Central memory CD8-positive, alpha-beta T cell (primary cell): ENCODE measurements around the gene KANK3.
"Not testable (repeated sequence)": the region's sequence is repeated elsewhere in the genome, so short reads cannot be mapped to it uniquely, and the experiment has no call there.

Experiments
- ATAC-seq: fragments of 150-1000 bp; cut with Tn5 transposase; replicated peaks from 2 replicates; pipeline ENCODE4 v1.10.0; 2022; ENCODE audit warnings: mild to moderate bottlenecking, moderate FRiP score, moderate number of reproducible peaks; ENCODE audit not compliant: poor library complexity, severe bottlenecking; ENCODE audit errors: extremely low read depth
- DNase-seq, 2 donors: peaks; one replicate each; pipeline ENCODE4 v3.0.0; 2021; ENCODE audit warnings: low spot score in 2 of 2
- H3K27ac Mint-ChIP-seq: one replicate; pipeline ENCODE4 v1.8.0; 2022; ENCODE audit warnings: low read depth, mild to moderate bottlenecking, moderate library complexity, mixed read lengths
- H3K27me3 Mint-ChIP-seq: one replicate; pipeline ENCODE4 v1.8.0; 2022; ENCODE audit warnings: mixed read lengths
- H3K36me3 Mint-ChIP-seq: one replicate; pipeline ENCODE4 v1.8.0; 2022; ENCODE audit warnings: mild to moderate bottlenecking, moderate library complexity, mixed read lengths; ENCODE audit not compliant: insufficient read depth
- H3K4me1 Mint-ChIP-seq: one replicate; pipeline ENCODE4 v1.8.0; 2022; ENCODE audit warnings: mixed read lengths
- H3K4me3 Mint-ChIP-seq: one replicate; pipeline ENCODE4 v1.8.0; 2022; ENCODE audit warnings: mild to moderate bottlenecking, moderate library complexity, mixed read lengths
- H3K9me3 Mint-ChIP-seq: one replicate; pipeline ENCODE4 v1.8.0; 2022; ENCODE audit warnings: mixed read lengths

The KANK3 gene

GRCh38 chr19:8384569-8384968 is 41.5 kb upstream of the KANK3 start:
- ATAC-seq, DNase-seq, H3K9me3 Mint-ChIP-seq, H3K36me3 Mint-ChIP-seq, H3K27me3 Mint-ChIP-seq, H3K27ac Mint-ChIP-seq, H3K4me3 Mint-ChIP-seq, H3K4me1 Mint-ChIP-seq: not testable (repeated sequence)

GRCh38 chr19:8379156-8379891 is 36.3 kb upstream of the KANK3 start:
- not testable (repeated sequence) for H3K36me3 Mint-ChIP-seq, H3K4me1 Mint-ChIP-seq, H3K27ac Mint-ChIP-seq, DNase-seq, H3K27me3 Mint-ChIP-seq, ATAC-seq, H3K4me3 Mint-ChIP-seq, H3K9me3 Mint-ChIP-seq

GRCh38 chr19:8377598-8377997 is 34.5 kb upstream of the KANK3 start:
- H3K4me3 Mint-ChIP-seq, result no peak overlapping the region
- H3K27ac Mint-ChIP-seq, result no peak overlapping the region
- H3K4me1 Mint-ChIP-seq, result no peaks in the 10 kb centered on the region
- ATAC-seq (no peak), DNase-seq (no peak)
- no peaks in the 10 kb centered on the region for H3K27me3 Mint-ChIP-seq
- no peaks in the 10 kb centered on the region for H3K36me3 Mint-ChIP-seq
- no peaks in the 10 kb centered on the region for H3K9me3 Mint-ChIP-seq

GRCh38 chr19:8376373-8376974 is 33.4 kb upstream of the KANK3 start:
- H3K4me3 Mint-ChIP-seq, H3K9me3 Mint-ChIP-seq, H3K27ac Mint-ChIP-seq, H3K27me3 Mint-ChIP-seq, DNase-seq, H3K4me1 Mint-ChIP-seq, H3K36me3 Mint-ChIP-seq, ATAC-seq: not testable (repeated sequence)

- H3K27me3 Mint-ChIP-seq, H3K27ac Mint-ChIP-seq, H3K4me1 Mint-ChIP-seq, H3K9me3 Mint-ChIP-seq, ATAC-seq, H3K4me3 Mint-ChIP-seq, DNase-seq, H3K36me3 Mint-ChIP-seq: not testable (repeated sequence)
These were observed 32.7 kb upstream of the KANK3 start for GRCh38 chr19:8375766-8376165.

GRCh38 chr19:8373867-8374813 is 31.1 kb upstream of the KANK3 start:
- DNase-seq (no peak), ATAC-seq (no peak)
- Mint-ChIP-seq H3K4me3 (no peak overlapping the region), H3K27me3 (peaks cover under 1% of the 10 kb centered on the region), H3K4me1 (no peaks in the 10 kb centered on the region), H3K9me3 (no peaks in the 10 kb centered on the region), H3K36me3 (peaks cover 2% of the 10 kb centered on the region), H3K27ac (no peak overlapping the region)

GRCh38 chr19:8371011-8371804 is 28.1 kb upstream of the KANK3 start:
- ATAC-seq, result no peak
- Mint-ChIP-seq H3K9me3 (no peaks in the 10 kb centered on the region), H3K27ac (no peak overlapping the region)

GRCh38 chr19:8370176-8371010 is 27.3 kb upstream of the KANK3 start:
- H3K27me3 Mint-ChIP-seq, result peaks cover 38% of the 10 kb centered on the region
- H3K36me3 Mint-ChIP-seq, result peaks cover 2% of the 10 kb centered on the region
- no peaks in the 10 kb centered on the region for H3K9me3 Mint-ChIP-seq
- H3K4me1 Mint-ChIP-seq, result peaks cover 4% of the 10 kb centered on the region
- H3K27ac Mint-ChIP-seq, result no peak overlapping the region
- DNase-seq (no peak), ATAC-seq (no peak)
- H3K4me3 Mint-ChIP-seq, result no peak overlapping the region

More at GRCh38 chr19:8371011-8371804, 28.1 kb upstream of the KANK3 start:
- DNase-seq, result no peak
- peaks cover 2% of the 10 kb centered on the region for H3K36me3 Mint-ChIP-seq
- H3K4me3 Mint-ChIP-seq, result no peak overlapping the region
- peaks cover 30% of the 10 kb centered on the region for H3K27me3 Mint-ChIP-seq
- no peaks in the 10 kb centered on the region for H3K4me1 Mint-ChIP-seq

GRCh38 chr19:8367327-8368001 is 24.4 kb upstream of the KANK3 start:
- Mint-ChIP-seq H3K9me3 (no peaks in the 10 kb centered on the region), H3K36me3 (peaks cover 4% of the 10 kb centered on the region), H3K4me3 (no peak overlapping the region), H3K4me1 (peaks cover 16% of the 10 kb centered on the region), H3K27ac (no peak overlapping the region), H3K27me3 (peaks cover 61% of the 10 kb centered on the region)
- ATAC-seq (no peak), DNase-seq (no peak)

- DNase-seq (no peak), ATAC-seq (no peak)
- no peak overlapping the region for H3K4me3 Mint-ChIP-seq
- no peaks in the 10 kb centered on the region for H3K9me3 Mint-ChIP-seq
- peaks cover 66% of the 10 kb centered on the region for H3K27me3 Mint-ChIP-seq
- peaks cover 16% of the 10 kb centered on the region for H3K4me1 Mint-ChIP-seq
- H3K27ac Mint-ChIP-seq, result no peak overlapping the region
- H3K36me3 Mint-ChIP-seq, result peaks cover 4% of the 10 kb centered on the region
These were observed 23.9 kb upstream of the KANK3 start for GRCh38 chr19:8366961-8367326.

GRCh38 chr19:8366121-8366581 is 23.1 kb upstream of the KANK3 start:
- H3K9me3 Mint-ChIP-seq, result no peaks in the 10 kb centered on the region
- H3K27me3 Mint-ChIP-seq, result peaks cover 70% of the 10 kb centered on the region
- no peak overlapping the region for H3K27ac Mint-ChIP-seq
- no peak overlapping the region for H3K4me3 Mint-ChIP-seq
- H3K36me3 Mint-ChIP-seq, result peaks cover 4% of the 10 kb centered on the region
- DNase-seq, result no peak
- peaks cover 16% of the 10 kb centered on the region for H3K4me1 Mint-ChIP-seq
- no peak for ATAC-seq
